MV-4-11 (cell line): ENCODE results near the gene CHKA.

Experiments
- DNase-seq: peaks from one replicate; lab custom pipeline; 2025; lab: John Stamatoyannopoulos, UW

Gene CHKA

GRCh38 chr11:68071281-68072048 lies 49.7 kb downstream of the CHKA start:
- no peak for DNase-seq

DNA sequence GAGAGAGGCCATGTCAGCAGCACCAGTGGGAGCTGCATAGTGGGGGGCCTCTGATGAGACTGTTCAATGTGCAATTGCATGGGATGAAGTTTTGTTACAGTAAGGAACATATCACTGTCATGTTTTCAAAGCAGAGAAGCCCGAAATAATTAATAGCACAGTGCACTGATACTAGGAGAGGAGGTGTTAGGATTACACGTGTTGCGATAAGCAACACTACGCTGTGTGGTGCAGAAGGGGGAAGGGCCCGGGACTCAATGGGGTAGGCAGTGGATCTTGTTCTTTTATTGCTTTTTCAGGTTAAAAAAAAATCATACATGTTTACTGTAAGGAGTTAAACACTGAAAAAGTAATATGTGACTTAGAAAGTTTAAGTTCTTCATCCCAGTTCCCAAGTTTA lies 53.2 kb downstream of the CHKA start:
- DNase-seq: no peak

GRCh38 chr11:68066742-68067141 lies 54.4 kb downstream of the CHKA start:
- no peak for DNase-seq

GRCh38 chr11:68065841-68066240 lies 55.3 kb downstream of the CHKA start:
- DNase-seq: no peak

- no peak for DNase-seq
These were observed 56.3 kb downstream of the CHKA start for GRCh38 chr11:68064926-68065325.

DNA sequence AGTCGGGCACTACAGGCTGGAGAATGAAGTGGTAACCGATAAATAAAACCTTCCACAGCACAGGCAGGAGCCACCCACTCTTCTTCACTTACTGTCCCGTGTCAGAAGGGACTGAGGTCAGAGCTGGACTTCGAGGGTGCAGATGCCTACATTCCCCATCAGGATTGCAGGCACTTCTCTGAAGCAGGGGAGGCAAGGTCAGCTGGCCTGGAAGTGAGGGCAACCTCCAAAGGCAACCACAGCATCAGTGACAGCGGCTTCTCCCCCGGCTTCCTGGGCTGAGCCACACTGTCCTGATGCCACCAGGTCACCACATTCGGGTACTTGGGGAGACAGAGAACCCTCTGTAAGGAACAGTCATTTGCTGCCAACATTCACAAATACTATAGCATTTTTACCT lies 59.7 kb downstream of the CHKA start:
- no peak for DNase-seq

DNA sequence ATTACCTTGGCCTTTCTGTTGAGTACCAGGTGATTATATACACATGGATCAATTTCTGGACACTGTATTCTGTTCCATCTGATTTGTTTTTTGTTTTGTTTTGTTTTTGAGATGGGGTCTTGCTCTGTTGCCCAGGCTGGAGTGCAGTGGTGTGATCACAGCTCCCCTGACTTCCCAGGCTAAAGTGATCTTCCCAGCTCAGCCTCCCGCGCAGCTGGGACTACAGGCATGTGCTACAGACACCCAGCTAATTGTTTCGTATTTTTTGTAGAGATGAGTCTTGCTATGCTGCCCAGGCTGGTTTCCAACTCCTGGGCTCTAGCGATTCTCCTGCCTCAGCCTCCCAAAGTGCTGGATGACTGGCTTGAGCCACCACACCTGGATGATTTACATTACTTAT lies 63.4 kb downstream of the CHKA start:
- DNase-seq: no peak

DNA sequence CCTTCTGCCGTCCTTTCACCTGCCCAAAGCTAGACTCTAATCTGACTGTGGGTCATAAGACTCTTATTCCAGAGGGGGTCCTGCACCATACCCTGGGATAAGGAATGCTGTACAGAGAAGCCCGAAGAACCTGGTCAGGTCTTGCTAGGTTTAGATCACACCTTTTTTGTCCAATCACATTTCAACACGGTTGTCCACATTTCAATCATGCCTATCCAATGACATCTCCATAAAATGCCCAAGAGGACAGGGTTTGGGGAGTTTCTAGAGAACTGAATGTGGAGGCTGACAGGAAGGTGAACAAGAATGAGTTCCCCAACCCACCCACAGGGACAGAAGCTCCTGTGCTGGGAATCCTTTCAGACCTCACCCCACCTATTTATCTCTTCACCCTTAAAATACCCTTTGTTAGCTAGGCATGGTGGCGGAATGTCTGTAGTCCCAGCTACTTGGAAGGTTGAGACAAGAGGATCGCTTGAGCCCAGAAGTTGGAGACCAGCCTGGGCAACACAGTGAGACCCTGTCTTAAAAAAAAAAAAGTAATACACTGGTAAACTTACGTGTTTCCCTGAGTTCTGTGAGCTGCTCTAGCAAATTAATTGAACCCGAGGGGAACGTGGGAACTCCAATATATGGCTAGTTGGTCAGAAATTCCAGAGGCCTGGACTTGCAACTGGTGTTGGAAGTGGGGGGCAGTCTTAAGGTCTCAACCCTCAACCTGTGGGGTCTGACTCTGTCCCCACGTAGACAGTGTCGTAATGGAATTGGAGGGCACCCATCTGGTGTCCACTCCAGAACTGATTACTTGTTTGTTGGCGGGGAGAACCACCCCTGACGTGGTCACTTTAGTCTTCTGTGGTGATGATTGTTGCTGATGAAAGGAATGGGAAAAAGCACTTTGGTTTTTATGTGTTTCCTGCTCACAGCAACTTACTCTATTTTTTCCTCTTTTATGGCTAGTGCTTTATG lies 64.6 kb downstream of the CHKA start:
- no peak for DNase-seq

GRCh38 chr11:68053981-68054812 lies 67.0 kb downstream of the CHKA start:
- DNase-seq: no peak

DNA sequence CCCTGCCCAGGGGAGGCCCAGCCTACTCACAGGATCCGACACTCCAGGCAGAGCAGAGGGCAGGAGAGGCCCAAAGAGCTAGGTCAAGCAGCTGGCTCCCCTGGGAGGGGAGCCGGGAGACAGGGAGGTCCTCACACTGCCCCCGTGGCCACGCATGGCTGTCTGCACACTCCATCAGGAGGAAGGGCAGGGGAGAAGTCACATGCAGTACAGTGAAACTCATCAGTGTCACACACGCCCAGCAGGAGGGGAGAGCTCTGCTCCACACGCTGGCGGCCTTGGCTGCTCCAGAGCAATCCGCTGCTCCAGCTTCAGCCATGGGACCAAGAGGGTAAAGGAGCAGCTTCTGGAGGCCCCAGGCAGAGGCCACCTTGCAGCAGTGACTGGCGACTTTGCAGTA lies 68.1 kb downstream of the CHKA start:
- DNase-seq: no peak

DNA sequence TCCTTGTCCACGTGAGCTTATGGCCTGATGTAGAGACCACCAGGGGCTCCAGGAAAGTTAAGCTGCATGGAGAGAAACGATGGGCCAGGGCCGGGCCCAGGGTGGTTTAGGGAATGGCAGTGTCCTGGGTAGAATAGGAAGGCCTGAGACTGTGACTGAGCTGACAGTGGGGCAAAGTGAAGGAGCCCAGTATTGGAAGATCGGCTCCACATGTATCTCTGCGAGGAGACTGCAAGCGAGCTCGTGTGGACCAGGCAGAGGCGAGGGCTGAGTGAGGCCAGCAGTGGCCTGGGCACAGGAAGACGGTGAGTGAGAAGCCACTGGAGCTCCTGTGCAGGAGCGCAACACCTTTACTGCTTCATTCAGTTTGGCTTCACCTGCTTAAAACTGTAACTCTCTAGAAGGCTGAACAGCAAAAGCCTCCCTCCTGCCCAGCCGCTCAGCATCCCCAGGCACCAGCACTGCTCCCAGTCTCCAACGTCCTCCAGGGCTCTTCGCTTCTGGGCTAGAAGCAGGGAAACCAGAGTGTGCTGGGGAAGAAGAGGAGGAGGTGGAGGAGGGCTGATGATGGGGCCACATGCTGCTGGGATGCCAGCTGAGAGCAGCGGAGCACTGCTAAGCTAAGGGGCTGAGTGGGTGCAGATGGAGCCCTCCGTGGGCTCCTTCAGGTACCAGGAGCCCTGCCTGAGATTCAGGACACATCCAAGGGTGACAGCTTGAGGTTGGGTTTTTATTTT lies 68.9 kb downstream of the CHKA start:
- no peak for DNase-seq

DNA sequence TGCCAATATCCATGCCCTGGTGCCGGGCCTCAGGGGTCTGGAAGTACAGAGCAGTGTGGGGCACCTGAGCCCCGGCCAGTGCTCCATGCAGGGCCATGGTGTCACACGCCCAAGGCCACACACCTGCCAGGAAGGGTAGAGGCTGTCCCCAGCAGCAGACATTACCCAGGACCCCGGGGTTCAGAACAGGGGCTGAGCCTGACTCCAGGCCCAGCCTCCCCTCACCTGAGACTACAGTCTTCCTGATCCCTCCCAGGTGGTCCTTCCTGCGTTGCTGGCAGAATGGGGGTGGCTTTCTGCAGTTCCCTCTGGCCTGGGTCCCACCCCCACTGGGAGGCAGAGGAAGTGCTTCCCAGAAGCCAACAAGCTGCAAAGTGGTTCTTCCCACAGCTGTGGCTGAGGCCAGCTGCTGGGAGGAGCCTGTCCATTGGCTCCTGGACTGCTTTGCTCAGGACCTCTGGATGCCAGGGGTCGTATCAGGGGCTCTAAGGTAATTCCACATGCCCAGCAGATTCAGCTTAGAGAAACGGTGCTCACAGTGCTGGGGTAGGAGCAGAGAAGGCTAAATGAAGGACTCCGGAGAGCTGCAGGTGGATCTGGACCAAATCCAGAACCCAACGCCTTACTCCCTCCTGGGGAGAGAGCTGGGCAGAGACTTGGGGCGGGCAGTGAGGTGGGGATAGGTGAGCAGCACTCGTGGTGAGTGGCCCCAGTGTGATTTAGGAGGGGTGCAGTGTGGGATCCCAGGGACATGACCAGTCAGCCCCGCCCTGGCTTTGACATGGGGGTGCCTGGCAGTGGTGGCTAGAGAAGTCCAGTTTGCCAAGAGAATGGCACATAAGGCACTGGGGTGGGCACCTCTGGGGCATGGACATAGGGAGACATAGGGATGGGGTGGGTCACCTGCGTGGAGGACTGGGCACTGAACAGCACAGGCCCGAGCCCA lies 69.7 kb downstream of the CHKA start:
- DNase-seq: no peak

DNA sequence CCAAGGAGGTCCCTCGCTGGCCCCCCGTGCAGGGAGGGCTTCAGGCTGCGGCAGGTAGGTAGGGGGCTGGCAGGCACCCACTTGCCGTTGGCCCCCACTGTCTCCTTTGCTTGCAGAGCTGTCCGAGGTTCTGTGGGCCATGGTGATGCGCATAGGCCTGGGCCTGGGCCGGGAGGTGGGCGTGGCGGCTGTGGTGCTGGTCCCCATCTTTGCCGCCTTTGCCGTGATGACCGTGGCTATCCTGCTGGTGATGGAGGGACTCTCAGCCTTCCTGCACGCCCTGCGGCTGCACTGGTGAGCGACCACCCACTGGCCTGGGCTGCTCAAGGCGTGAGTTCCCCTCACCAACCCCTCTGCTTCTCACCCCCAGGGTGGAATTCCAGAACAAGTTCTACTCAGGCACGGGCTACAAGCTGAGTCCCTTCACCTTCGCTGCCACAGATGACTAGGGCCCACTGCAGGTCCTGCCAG lies 70.8 kb downstream of the CHKA start:
- no peak for DNase-seq

GRCh38 chr11:68049509-68050370 lies 71.4 kb downstream of the CHKA start:
- DNase-seq: no peak

DNA sequence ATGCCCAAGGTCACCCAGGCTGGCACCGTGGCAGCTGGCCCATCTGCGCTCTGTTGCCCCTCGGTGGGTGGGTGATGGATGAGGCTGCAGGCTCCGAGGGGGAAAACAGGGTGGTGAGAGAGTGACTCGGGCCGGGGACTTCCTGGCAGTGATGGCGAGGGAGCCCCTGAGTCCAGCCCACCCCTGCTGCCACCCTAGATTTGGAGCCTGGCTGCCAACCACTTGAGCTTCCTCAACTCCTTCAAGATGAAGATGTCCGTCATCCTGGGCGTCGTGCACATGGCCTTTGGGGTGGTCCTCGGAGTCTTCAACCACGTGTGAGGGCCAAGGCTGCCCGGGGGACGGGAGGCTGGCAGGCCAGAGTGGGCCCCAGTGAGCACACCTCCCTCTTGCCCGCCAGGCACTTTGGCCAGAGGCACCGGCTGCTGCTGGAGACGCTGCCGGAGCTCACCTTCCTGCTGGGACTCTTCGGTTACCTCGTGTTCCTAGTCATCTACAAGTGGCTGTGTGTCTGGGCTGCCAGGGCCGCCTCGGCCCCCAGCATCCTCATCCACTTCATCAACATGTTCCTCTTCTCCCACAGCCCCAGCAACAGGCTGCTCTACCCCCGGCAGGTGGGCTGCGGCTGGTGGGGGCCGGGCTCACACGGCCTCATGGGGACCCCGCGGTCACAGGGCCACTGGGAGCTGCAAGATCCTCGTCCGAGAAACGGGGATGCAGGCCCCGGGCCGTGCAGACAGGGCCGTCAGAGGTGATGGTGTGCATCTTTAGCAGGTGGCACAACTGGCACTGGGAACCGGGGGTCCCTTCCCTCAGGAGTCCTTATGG lies 72.3 kb downstream of the CHKA start:
- no peak for DNase-seq

DNA sequence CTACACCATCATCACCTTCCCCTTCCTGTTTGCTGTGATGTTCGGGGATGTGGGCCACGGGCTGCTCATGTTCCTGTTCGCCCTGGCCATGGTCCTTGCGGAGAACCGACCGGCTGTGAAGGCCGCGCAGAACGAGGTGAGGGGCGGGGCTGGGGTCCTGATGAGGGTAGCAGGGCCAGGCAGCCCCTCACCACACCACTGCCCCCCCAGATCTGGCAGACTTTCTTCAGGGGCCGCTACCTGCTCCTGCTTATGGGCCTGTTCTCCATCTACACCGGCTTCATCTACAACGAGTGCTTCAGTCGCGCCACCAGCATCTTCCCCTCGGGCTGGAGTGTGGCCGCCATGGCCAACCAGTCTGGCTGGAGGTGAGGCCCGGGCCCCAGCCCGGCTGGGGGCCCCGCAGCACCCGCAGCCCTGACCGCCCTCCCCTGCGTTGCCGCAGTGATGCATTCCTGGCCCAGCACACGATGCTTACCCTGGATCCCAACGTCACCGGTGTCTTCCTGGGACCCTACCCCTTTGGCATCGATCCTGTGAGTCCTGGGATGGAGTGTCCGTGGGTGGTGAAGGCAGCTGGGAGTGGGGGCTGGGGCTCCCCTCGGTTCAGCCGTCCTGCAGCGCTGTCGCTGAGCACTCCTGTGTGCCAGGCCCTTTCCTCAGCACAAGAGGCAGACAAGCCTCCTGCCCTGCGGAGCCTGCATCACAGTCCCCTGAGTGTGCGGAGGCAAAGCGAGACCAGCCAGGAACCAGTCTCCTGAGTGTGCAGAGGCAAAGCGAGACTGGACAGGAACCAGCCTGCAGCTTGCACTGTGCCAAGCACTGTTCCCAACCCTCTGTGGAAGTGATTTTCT lies 73.5 kb downstream of the CHKA start:
- DNase-seq: no peak

- DNase-seq: no peak
These were observed 76.3 kb downstream of the CHKA start for GRCh38 chr11:68044898-68045351.
